ENCODE results near the gene TDG.

DNA sequence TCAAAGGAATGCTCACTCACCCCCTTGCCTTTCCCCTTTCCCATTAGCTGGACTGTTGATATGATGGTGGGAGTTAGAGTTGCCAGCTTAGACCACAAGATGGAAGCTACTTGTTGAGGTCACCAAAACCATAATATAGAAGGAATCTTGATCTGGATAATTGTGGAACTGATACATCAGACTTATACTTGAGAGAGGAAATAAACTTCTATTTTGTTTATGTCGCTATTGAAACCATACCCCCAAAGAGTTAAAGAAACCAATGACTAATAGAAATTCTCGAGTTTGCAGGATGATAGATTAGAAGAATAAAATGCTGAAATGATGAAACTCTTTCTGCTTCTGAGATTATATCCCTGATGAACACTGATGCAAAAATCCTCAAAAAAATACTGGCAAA lies 37.9 kb downstream of the TDG start:
- no peak for TF ChIP-seq GATA2 (IDR thresholded peaks at IDR 0.05; ENCODE audit: low read depth, low read length)
- TF ChIP-seq GATA3 (IDR thresholded peaks at IDR 0.05; ENCODE audit: low read depth, low read length) = no peak
